Right lobe of liver (tissue), 4 donors: ENCODE measurements around the gene DYRK1A.

Source experiments
- CTCF ChIP-seq, 4 donors: fragments of 200-600 bp in 3 of 4; fragments of 450-650 bp in 1 of 4; IDR thresholded peaks; one replicate each; pipeline versions ENCODE4 v1.5.1 to v1.8.0; 2016 to 2022; ENCODE audit warnings: antibody characterized with exemption in 4 of 4, mild to moderate bottlenecking in 2 of 4
- POLR2A ChIP-seq: fragments of 450-650 bp; IDR thresholded peaks from one replicate; pipeline ENCODE4 v1.6.1; 2017; ENCODE audit warnings: antibody characterized with exemption, mild to moderate bottlenecking
- donor health status: DM: no; HTN: no; CAD: no.
- donor health status: DM: no; HTN: no; CAD: no.
- donor health status: DM: no; HTN: yes; CAD: no.

DNA sequence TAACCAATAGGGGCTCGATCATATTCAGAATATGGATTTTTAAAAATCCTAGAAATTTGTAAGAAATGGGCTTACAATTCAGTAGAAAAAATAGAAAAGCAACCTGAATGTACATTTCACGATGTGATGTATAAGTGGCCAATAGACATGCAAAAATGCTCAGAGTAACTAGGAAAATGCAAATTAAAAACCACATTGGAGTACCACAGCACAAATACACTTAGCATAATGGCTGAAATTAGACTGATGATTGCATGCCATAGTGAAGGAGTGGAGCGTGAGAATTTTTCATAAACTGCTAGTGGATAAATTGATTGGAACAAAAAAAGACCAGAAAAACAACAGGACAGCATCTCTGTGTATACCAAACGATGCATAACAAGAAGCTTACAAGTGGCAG lies 102.3 kb downstream of the DYRK1A start:
- TF ChIP-seq POLR2A (no peak), CTCF (IDR thresholded peaks at IDR 0.05) (no peak)
